GM21619 (cell line): ENCODE data around the gene AOPEP.
"Not testable (repeated sequence)": the region's sequence is repeated elsewhere in the genome, so short reads cannot be mapped to it uniquely, and the experiment has no call there.

Source experiments
- ATAC-seq: cut with Tn5 transposase; IDR thresholded peaks from one replicate; pipeline ENCODE4 v1.9.1; 2021; ENCODE audit not compliant: unreplicated experiment

Gene AOPEP

GRCh38 chr9:94950579-94951323, 224.3 kb downstream of the AOPEP start:
- ATAC-seq: no peak

- ATAC-seq: no peak
Observed at GRCh38 chr9:94951324-94952135, 225.0 kb downstream of the AOPEP start.

DNA sequence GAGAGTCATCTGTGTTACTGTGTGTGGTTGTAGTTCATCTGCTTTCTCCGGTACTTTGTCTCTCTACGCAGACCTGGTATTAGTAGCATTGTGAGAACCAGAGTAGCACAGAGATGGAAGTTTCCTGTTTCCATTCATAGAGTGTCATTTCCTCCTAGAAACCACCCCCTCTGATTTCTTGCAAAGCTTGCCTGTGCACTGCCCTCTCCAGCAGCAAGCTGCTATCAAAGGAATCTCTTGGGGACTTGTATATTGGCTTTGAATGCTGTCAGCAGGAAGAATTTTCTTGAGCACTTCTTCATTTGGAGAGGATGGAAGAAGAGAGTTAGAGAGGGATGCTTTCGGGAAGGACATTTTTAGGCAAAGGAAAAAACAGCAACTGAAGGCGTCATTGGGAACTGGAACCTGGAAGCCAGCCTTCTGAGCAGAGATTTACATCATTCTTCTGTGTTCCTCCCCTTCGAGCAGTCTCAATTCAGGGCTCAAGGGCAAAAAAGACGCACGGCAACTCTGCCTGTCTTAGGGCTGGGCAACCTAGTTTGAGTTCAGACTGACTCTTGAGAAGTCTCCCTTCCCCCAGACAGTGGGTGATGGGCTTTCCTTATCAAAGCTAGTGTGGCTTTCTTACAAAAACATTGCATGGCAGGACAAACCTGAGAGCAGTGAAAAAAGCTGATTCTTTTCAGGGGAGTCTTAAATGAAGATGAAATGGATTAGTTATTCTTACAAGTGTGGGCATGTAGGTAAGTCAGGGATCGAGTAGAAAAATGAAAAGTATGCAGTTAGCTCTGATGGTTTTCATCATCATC, 226.3 kb downstream of the AOPEP start:
- peak; percentile 83 for ATAC-seq

GRCh38 chr9:94956731-94957130, 230.2 kb downstream of the AOPEP start:
- no peak for ATAC-seq

DNA sequence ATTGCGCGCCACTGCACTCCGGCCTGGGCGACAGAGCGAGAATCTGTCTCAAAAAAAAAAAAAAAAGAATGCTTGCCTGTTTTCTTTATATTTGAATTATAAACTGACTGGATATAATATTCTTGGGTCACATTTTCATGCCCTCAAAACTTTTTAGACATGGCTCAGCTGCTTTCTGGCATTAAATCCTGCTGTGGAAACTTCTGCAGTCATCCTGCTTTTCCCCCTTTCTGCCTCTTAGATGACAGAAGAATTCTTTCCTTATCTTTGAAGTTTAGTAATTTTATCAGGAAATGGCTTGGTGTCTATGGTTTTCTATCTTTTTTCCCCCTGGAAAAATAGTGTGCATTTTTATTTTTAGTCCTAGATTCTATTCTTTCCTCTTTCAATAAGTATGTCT, 234.5 kb downstream of the AOPEP start:
- ATAC-seq: no peak

DNA sequence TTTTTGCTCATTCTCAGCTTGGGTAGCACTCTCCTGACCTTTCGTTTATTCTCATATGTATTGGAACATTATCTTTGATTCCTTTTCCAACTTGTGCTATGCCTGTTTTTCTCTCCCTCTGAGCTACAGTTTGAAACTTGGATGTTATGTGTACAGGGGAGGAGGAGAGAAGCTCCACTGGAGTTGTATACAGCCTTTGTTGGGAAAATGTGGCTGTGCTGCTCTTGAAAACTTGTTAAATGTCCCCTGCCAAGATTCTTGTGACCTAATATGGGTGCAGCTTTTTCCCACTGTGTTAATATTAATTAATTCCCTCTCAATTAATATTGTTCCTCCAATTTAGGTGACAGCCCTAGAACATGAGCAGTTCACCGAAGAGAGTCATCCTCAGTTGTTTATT, 235.4 kb downstream of the AOPEP start:
- ATAC-seq: no peak

- not testable (repeated sequence) for ATAC-seq
Observed at GRCh38 chr9:94965631-94966030, 239.1 kb downstream of the AOPEP start.

GRCh38 chr9:94966046-94966445, 239.5 kb downstream of the AOPEP start:
- ATAC-seq: not testable (repeated sequence)

DNA sequence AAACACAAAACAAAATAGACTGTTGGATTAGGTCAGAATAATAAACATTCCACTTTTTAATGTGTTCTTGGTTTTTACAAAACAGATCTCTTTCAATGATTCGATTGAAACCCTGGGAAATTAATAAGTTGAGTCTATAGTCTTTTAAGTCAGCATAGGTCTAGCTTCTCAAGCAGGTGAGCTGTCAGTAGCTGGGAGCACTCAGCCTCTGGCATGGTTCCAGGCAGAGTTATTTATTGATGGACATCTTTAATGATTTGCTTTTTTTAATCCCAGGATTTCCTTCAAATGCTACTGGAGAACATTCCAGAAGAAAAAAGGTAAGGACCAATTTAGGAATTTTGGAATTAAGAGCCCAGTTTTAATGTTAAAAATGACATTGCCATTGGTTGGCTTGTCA, 241.0 kb downstream of the AOPEP start:
- ATAC-seq: no peak

GRCh38 chr9:94971378-94972131, 245.1 kb downstream of the AOPEP start:
- no peak for ATAC-seq

GRCh38 chr9:94973451-94973941, 247.0 kb downstream of the AOPEP start:
- no peak for ATAC-seq

- ATAC-seq: no peak
Observed at GRCh38 chr9:94974154-94974879, 247.8 kb downstream of the AOPEP start.

DNA sequence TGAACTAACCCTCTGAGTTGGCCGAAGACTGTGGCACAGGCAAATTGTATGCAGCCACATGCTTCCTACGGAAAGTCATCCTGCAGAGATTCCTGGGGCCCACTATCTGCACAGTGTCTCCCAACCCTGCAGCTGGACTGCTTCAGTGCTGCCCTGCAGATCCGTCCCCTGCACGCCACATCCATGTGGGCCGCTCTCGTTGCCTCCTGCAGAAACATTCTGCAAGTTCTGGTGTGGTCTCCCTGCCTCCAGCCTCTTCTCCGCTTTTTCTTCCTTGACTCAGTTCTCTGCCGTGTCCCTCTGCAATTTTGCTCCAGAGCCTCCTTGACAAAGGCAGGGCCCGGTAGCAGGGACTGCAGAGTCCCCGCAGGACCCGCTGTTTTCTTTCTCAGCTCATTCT, 249.0 kb downstream of the AOPEP start:
- no peak for ATAC-seq

- no peak for ATAC-seq
Observed at GRCh38 chr9:94976077-94976476, 249.6 kb downstream of the AOPEP start.

GRCh38 chr9:94977416-94977815, 250.9 kb downstream of the AOPEP start:
- no peak for ATAC-seq

- ATAC-seq: no peak
Observed at GRCh38 chr9:94979904-94980507, 253.5 kb downstream of the AOPEP start.

GRCh38 chr9:94980947-94981722, 254.6 kb downstream of the AOPEP start:
- ATAC-seq: no peak

- no peak for ATAC-seq
Observed at GRCh38 chr9:94981723-94982090, 255.2 kb downstream of the AOPEP start.

GRCh38 chr9:94982211-94982610, 255.7 kb downstream of the AOPEP start:
- no peak for ATAC-seq
